ENCODE measurements around the gene CCNC. TPM values are rescaled to one million over a fixed set of nuclear protein-coding genes. Genes with fewer than 3 reads are reported as not detected.

Gene CCNC
- total RNA-seq, 3 donors from 2014 or later: 32.7 to 52.2 (median 34.2) TPM

- TF ChIP-seq CTCF (IDR thresholded peaks at IDR 0.05): no peak
- Histone ChIP-seq H3K4me1 (ENCODE audit: low read depth) (peaks cover 16% of the 10 kb centered on the region), H3K4me3 (no peak overlapping the region), H3K36me3 (ENCODE audit: low read depth) (no peaks in the 10 kb centered on the region), H3K9me3 (no peaks in the 10 kb centered on the region)
- intact Hi-C loops (cut with DNase I, micrococcal nuclease): no loop called here
- no peak for ATAC-seq
- DNase-seq: no peak
Observed at GRCh38 chr6:99591673-99592364, 23.4 kb upstream of the CCNC start.

- ATAC-seq: no peak
Observed at GRCh38 chr6:99590728-99591672, 22.5 kb upstream of the CCNC start.

GRCh38 chr6:99589907-99590493, 21.5 kb upstream of the CCNC start:
- intact Hi-C loops (cut with DNase I, micrococcal nuclease): no loop called here

More at GRCh38 chr6:99590728-99591672, 22.5 kb upstream of the CCNC start:
- H3K9me3 ChIP-seq: no peaks in the 10 kb centered on the region
- H3K36me3 ChIP-seq (ENCODE audit: low read depth): no peaks in the 10 kb centered on the region
- H3K4me1 ChIP-seq (ENCODE audit: low read depth): peaks cover 16% of the 10 kb centered on the region
- TF ChIP-seq CTCF (IDR thresholded peaks at IDR 0.05): no peak
- DNase-seq: peak in 1 of 3 donors; percentile 37
- H3K4me3 ChIP-seq: no peak overlapping the region
- intact Hi-C loops (cut with DNase I, micrococcal nuclease): no loop called here

GRCh38 chr6:99589290-99589672, 20.8 kb upstream of the CCNC start:
- no peak for TF ChIP-seq CTCF (IDR thresholded peaks at IDR 0.05)
- ATAC-seq (peak; percentile 33), DNase-seq (peak in 1 of 3 donors; percentile 36)

More at GRCh38 chr6:99589907-99590493, 21.5 kb upstream of the CCNC start:
- no peak for TF ChIP-seq CTCF (IDR thresholded peaks at IDR 0.05)
- peaks cover 16% of the 10 kb centered on the region for H3K4me1 ChIP-seq (ENCODE audit: low read depth)
- H3K4me3 ChIP-seq: no peak overlapping the region
- ATAC-seq (no peak), DNase-seq (no peak)
- no peaks in the 10 kb centered on the region for H3K9me3 ChIP-seq
- H3K36me3 ChIP-seq (ENCODE audit: low read depth): no peaks in the 10 kb centered on the region

GRCh38 chr6:99588618-99589289, 20.3 kb upstream of the CCNC start:
- Histone ChIP-seq H3K36me3 (ENCODE audit: low read depth) (no peaks in the 10 kb centered on the region), H3K4me3 (no peak overlapping the region), H3K9me3 (no peaks in the 10 kb centered on the region), H3K4me1 (ENCODE audit: low read depth) (peaks cover 16% of the 10 kb centered on the region)
- ATAC-seq: peak; percentile 96
- DNase-seq: peak; percentile 64 to 80 (median 77)
- no peak for TF ChIP-seq CTCF (IDR thresholded peaks at IDR 0.05)
- intact Hi-C loops (cut with DNase I, micrococcal nuclease): no loop called here

More at GRCh38 chr6:99589290-99589672, 20.8 kb upstream of the CCNC start:
- no peaks in the 10 kb centered on the region for H3K36me3 ChIP-seq (ENCODE audit: low read depth)
- H3K4me3 ChIP-seq: no peak overlapping the region
- no peaks in the 10 kb centered on the region for H3K9me3 ChIP-seq
- H3K4me1 ChIP-seq (ENCODE audit: low read depth): peaks cover 16% of the 10 kb centered on the region
- intact Hi-C loops (cut with DNase I, micrococcal nuclease): no loop called here

All from mucosa of descending colon (tissue), 3 donors.